Keratinocyte (primary cell): Measurements from ENCODE around the gene MADD. TPM values are rescaled to one million over a fixed set of nuclear protein-coding genes. Genes with fewer than 3 reads are reported as not detected.

ENCODE experiments used
- DNase-seq: peaks from one replicate; pipeline ENCODE4 v3.0.0-alpha.2; 2011; ENCODE audit warnings: low read depth, missing footprints, low spot score
- FAIRE-seq: peaks from 2 replicates; lab custom pipeline; 2011; peaks lifted over from hg19 to GRCh38; lab: Jason Lieb, UNC
- H2AFZ ChIP-seq: 2 replicates; pipeline ENCODE4 v1.6.0; 2012; ENCODE audit warnings: low read length, control low read depth, inconsistent platforms; ENCODE audit not compliant: control insufficient read depth
- H3K27ac ChIP-seq: 2 replicates; pipeline ENCODE4 v1.5.1; 2011; ENCODE audit warnings: low read length; ENCODE audit not compliant: control insufficient read depth, insufficient read depth
- H3K27me3 ChIP-seq: 3 replicates; pipeline ENCODE4 v1.6.0; 2011; ENCODE audit warnings: low read length; ENCODE audit not compliant: control insufficient read depth, insufficient read depth; ENCODE audit errors: extremely low read depth
- H3K36me3 ChIP-seq, 2 experiments: 2 replicates in 1 of 2; 3 replicates in 1 of 2; pipeline ENCODE4 v1.5.1; 2011; ENCODE audit warnings: low read length in 2 of 2, mild to moderate bottlenecking in 1 of 2; ENCODE audit not compliant: control insufficient read depth in 2 of 2, insufficient read depth in 2 of 2; ENCODE audit errors: extremely low read depth in 1 of 2
- H3K4me1 ChIP-seq: 3 replicates; pipeline ENCODE4 v1.5.1; 2011; ENCODE audit warnings: low read length; ENCODE audit not compliant: control insufficient read depth, insufficient read depth; ENCODE audit errors: extremely low read depth
- H3K4me2 ChIP-seq: 3 replicates; pipeline ENCODE4 v1.6.0; 2011; ENCODE audit warnings: low read depth, low read length; ENCODE audit not compliant: control insufficient read depth, insufficient read depth; ENCODE audit errors: extremely low read depth
- H3K4me3 ChIP-seq, 3 experiments: fragments of 200-600 bp in 1 of 3; sonication (generic) in 1 of 3; 2 replicates in 2 of 3; 3 replicates in 1 of 3; pipeline ENCODE4 v1.5.1; 2011 to 2016; ENCODE audit warnings: low read length in 3 of 3, mild to moderate bottlenecking in 3 of 3, control low read depth in 2 of 3, inconsistent platforms in 1 of 3, low read depth in 1 of 3, mixed read lengths in 1 of 3, mixed run types in 1 of 3, moderate library complexity in 1 of 3; ENCODE audit not compliant: control insufficient read depth in 2 of 3, insufficient read depth in 2 of 3; ENCODE audit errors: extremely low read depth in 1 of 3
- H3K79me2 ChIP-seq: 2 replicates; pipeline ENCODE4 v1.6.0; 2012; ENCODE audit warnings: low read length; ENCODE audit not compliant: control insufficient read depth, insufficient read depth
- H3K9ac ChIP-seq: 3 replicates; pipeline ENCODE4 v1.6.0; 2011; ENCODE audit warnings: low read length; ENCODE audit not compliant: control insufficient read depth, insufficient read depth; ENCODE audit errors: extremely low read depth
- H3K9me1 ChIP-seq: 3 replicates; pipeline ENCODE4 v1.6.0; 2011; ENCODE audit warnings: low read length; ENCODE audit not compliant: control insufficient read depth, insufficient read depth; ENCODE audit errors: extremely low read depth
- H3K9me3 ChIP-seq: 2 replicates; pipeline ENCODE4 v1.5.1; 2012; ENCODE audit warnings: low read depth, low read length; ENCODE audit not compliant: control insufficient read depth
- H4K20me1 ChIP-seq: 3 replicates; pipeline ENCODE4 v1.6.0; 2011; ENCODE audit warnings: low read length; ENCODE audit not compliant: control insufficient read depth, insufficient read depth; ENCODE audit errors: extremely low read depth
- CTCF ChIP-seq, 3 experiments: IDR thresholded peaks in 1 of 3; conservative IDR thresholded peaks in 1 of 3; optimal IDR thresholded peaks in 1 of 3; 2 replicates in 2 of 3; 3 replicates in 1 of 3; pipeline versions ENCODE3 to v1.5.1; 2011; ENCODE audit warnings: low read length in 3 of 3, mild to moderate bottlenecking in 3 of 3, moderate library complexity in 2 of 3, control low read depth in 1 of 3, inconsistent platforms in 1 of 3; ENCODE audit not compliant: insufficient read depth in 2 of 3; ENCODE audit errors: extremely low read depth in 1 of 3
- EZH2 ChIP-seq: IDR thresholded peaks from one replicate; pipeline ENCODE4 v1.6.1; 2012; ENCODE audit warnings: inconsistent platforms, mild to moderate bottlenecking, low read length, moderate library complexity
- dilution Hi-C: fragments of 300-500 bp; cut with MboI; formaldehyde crosslinking; loops from one replicate; pipeline ENCODE4 v1.7.0; 2020; ENCODE audit warnings: low sequenced_read_pairs; ENCODE audit not compliant: extremely low pct_ligation_motif_present
- polyA plus RNA-seq, 5 experiments: library from polyadenylated mRNA; depleted of rRNA in 3 of 5; stranded (reverse) in 3 of 5; stranded (forward) in 1 of 5; unstranded in 1 of 5; fragments of >200 nt; gene quantifications; 1 replicate in 1 of 5; 2 replicates in 3 of 5; 3 replicates in 1 of 5; pipeline versions ENCODE4 v1.2.1 to v1.2.3, GENCODE V29; 2011 to 2012; ENCODE audit warnings: missing spikeins in 2 of 5, low read depth in 1 of 5, low replicate concordance in 1 of 5

The MADD gene
- polyA plus RNA-seq, 1 donor (not counting 4 experiments of a cell fraction or from before 2014, with no cell fraction given), result 11.9 TPM

DNA sequence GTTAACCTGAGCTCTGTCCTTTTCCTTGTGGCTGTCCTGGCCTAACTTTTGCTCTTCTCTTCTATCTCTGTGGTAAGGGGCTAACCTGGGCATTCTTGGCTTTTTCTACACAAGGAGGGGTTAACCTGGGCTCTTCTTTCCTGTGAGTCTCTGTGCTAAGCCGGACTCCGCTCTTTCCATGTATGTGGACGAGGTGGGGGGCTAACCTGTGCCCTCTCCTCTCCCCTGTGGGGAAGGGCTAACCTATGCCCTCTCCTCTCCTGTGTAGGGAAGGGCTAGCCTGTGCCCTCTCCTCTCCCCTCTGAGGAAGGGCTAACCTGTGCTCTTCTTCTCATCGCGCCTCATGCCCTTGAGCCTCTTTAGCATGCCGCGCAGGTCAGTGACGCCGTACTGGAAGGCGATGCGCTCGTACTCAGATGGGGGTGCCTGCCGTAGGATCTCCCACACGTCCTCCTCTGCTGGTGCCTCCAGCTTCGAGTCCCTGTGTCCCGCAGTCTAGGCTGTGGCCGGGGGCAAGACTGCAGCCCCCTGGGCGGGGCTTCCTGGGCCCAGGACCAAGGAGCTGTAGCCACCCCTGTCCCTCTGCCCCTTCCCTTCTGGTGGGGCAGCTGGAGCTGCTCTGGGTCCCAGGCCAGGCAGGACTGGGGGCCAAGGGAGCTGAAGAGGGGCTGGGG, 76.1 kb downstream of the MADD start:
- no peak overlapping the region for H3K9ac ChIP-seq
- H3K4me2 ChIP-seq, result no peak overlapping the region
- FAIRE-seq, result no peak

GRCh38 chr11:47347137-47347536, 77.2 kb downstream of the MADD start:
- no peaks in the 10 kb centered on the region for H4K20me1 ChIP-seq
- no peak overlapping the region for H2AFZ ChIP-seq
- no peaks in the 10 kb centered on the region for H3K4me1 ChIP-seq
- DNase-seq (no peak), FAIRE-seq (no peak)
- no peaks in the 10 kb centered on the region for H3K79me2 ChIP-seq
- dilution Hi-C loops, result no loop called here
- H3K27ac ChIP-seq, result no peak overlapping the region
- H3K9me3 ChIP-seq, result no peaks in the 10 kb centered on the region
- TF ChIP-seq CTCF (optimal IDR thresholded peaks at IDR 0.05 in 1 of 3, IDR thresholded peaks at IDR 0.05 in 1 of 3, conservative IDR thresholded peaks at IDR 0.05 in 1 of 3; ENCODE audit: extremely low read depth in 1 of 3, insufficient read depth in 2 of 3, low read length in 3 of 3) (no peak), EZH2 (no peak)
- H3K36me3 ChIP-seq, result no peaks in the 10 kb centered on the region
- no peaks in the 10 kb centered on the region for H3K27me3 ChIP-seq
- no peak overlapping the region for H3K9ac ChIP-seq
- H3K9me1 ChIP-seq, result no peaks in the 10 kb centered on the region
- H3K4me2 ChIP-seq, result no peak overlapping the region
- no peak overlapping the region for H3K4me3 ChIP-seq

More for the DNA sequence above, 76.1 kb downstream of the MADD start:
- Histone ChIP-seq H3K4me3 (no peak overlapping the region), H3K27me3 (no peaks in the 10 kb centered on the region), H3K9me3 (no peaks in the 10 kb centered on the region), H2AFZ (no peak overlapping the region), H3K79me2 (no peaks in the 10 kb centered on the region), H4K20me1 (no peaks in the 10 kb centered on the region), H3K4me1 (no peaks in the 10 kb centered on the region), H3K9me1 (no peaks in the 10 kb centered on the region), H3K27ac (no peak overlapping the region), H3K36me3 (no peaks in the 10 kb centered on the region)
- no peak for TF ChIP-seq EZH2
- no peak for TF ChIP-seq CTCF (optimal IDR thresholded peaks at IDR 0.05 in 1 of 3, IDR thresholded peaks at IDR 0.05 in 1 of 3, conservative IDR thresholded peaks at IDR 0.05 in 1 of 3; ENCODE audit: extremely low read depth in 1 of 3, insufficient read depth in 2 of 3, low read length in 3 of 3)
- DNase-seq, result no peak
- dilution Hi-C loops, result no loop called here
